M059J (cell line): Measurements from ENCODE around the gene HLA-DMA. TPM values are rescaled to one million over a fixed set of nuclear protein-coding genes. Genes with fewer than 3 reads are reported as not detected.

ENCODE experiments used
- DNase-seq: peaks from one replicate; pipeline ENCODE4 v3.0.0-alpha.2; 2012; ENCODE audit warnings: low read depth
- total RNA-seq: library from RNA; depleted of rRNA; stranded (reverse); fragments of >200 nt; shearing (Covaris generic); gene quantifications from 2 replicates; pipeline ENCODE4 v1.2.3, GENCODE V29; 2014; rRNA removed

The HLA-DMA gene
- total RNA-seq, 1 experiment from 2014 or later = 12.3 TPM

GRCh38 chr6:32932132-32932868 lies 20.6 kb downstream of the HLA-DMA start:
- DNase-seq = peak; percentile 48

GRCh38 chr6:32931211-32931610 lies 21.7 kb downstream of the HLA-DMA start:
- DNase-seq = no peak

GRCh38 chr6:32922083-32922482 lies 30.8 kb downstream of the HLA-DMA start:
- no peak for DNase-seq

- no peak for DNase-seq
These were observed 32.2 kb downstream of the HLA-DMA start for GRCh38 chr6:32920715-32921114.

GRCh38 chr6:32912951-32913350 lies 39.9 kb downstream of the HLA-DMA start:
- DNase-seq = no peak

GRCh38 chr6:32908897-32909296 lies 44.0 kb downstream of the HLA-DMA start:
- no peak for DNase-seq

- peak; percentile 73 for DNase-seq
These were observed 46.4 kb downstream of the HLA-DMA start for GRCh38 chr6:32906539-32906938.

- no peak for DNase-seq
These were observed 47.8 kb downstream of the HLA-DMA start for GRCh38 chr6:32905078-32905477.

- DNase-seq = no peak
These were observed 48.9 kb downstream of the HLA-DMA start for GRCh38 chr6:32903952-32904351.

Other genes with a start within 250 kb of the HLA-DMA start
- not detected in 2 replicates for gene HLA-DQA2, start 211.7 kb downstream of the HLA-DMA start, total RNA-seq
- not detected in 2 replicates for gene HLA-DQB2, start 189.6 kb downstream of the HLA-DMA start, total RNA-seq
- 5.7 and 6.3 TPM in 2 replicates for gene HLA-DOB, start 136.1 kb downstream of the HLA-DMA start, total RNA-seq
- gene TAP2, start 114.4 kb downstream of the HLA-DMA start, total RNA-seq = 45.6 and 67.8 TPM in 2 replicates
- 350 and 427 TPM in 2 replicates for gene PSMB8, start 109.0 kb downstream of the HLA-DMA start, total RNA-seq
- gene TAP1, start 99.4 kb downstream of the HLA-DMA start, total RNA-seq = 356 and 472 TPM in 2 replicates
- gene PSMB9, start 98.9 kb downstream of the HLA-DMA start, total RNA-seq = 339 and 412 TPM in 2 replicates
- 5.1 and 8.3 TPM in 2 replicates for gene HLA-DMB, start 12.1 kb downstream of the HLA-DMA start, total RNA-seq
- gene BRD2, start 15.5 kb upstream of the HLA-DMA start, total RNA-seq = 148 and 223 TPM in 2 replicates
- not detected in 2 replicates for gene HLA-DOA, start 56.5 kb upstream of the HLA-DMA start, total RNA-seq
- gene HLA-DPA1, start 120.6 kb upstream of the HLA-DMA start, total RNA-seq = 1.3 and 2.0 TPM in 2 replicates
- not detected in 2 replicates for gene HLA-DPB1, start 122.9 kb upstream of the HLA-DMA start, total RNA-seq
- gene COL11A2, start 239.4 kb upstream of the HLA-DMA start, total RNA-seq = 0.02 TPM in 1 of 2 replicates, not detected in the other
- 18.4 and 28.7 TPM in 2 replicates for gene RXRB, start 247.6 kb upstream of the HLA-DMA start, total RNA-seq
- gene SLC39A7, start 247.8 kb upstream of the HLA-DMA start, total RNA-seq = 140 and 234 TPM in 2 replicates